WTC11 (cell line): ENCODE results near the gene C9orf153. TPM values are rescaled to one million over a fixed set of nuclear protein-coding genes. Genes with fewer than 3 reads are reported as not detected.

ENCODE experiments used
- ATAC-seq: fragments of 200-7000 bp; cut with Tn5 transposase; 2 replicates; pipeline ENCODE4 v1.10.0; 2021; ENCODE audit warnings: mild to moderate bottlenecking, moderate library complexity
- CTCF ChIA-PET: fragments of 300-600 bp; sonication (Branson Sonifier 250); formaldehyde crosslinking; loops from one replicate; lab custom pipeline; 2021; ENCODE audit warnings: antibody characterized with exemption; lab: Charles Lee
- POLR2A ChIA-PET: fragments of 350-600 bp; sonication (Branson Sonifier 250); formaldehyde crosslinking; loops from one replicate; lab custom pipeline; 2021; ENCODE audit warnings: antibody characterized with exemption; lab: Charles Lee
- DNase-seq: peaks from one replicate; pipeline ENCODE4 v3.0.0; 2021; ENCODE audit warnings: low spot score
- H3K27ac Mint-ChIP-seq: 2 replicates; pipeline ENCODE4 v1.8.0; 2021; ENCODE audit warnings: mixed read lengths
- H3K27me3 Mint-ChIP-seq: 2 replicates; pipeline ENCODE4 v1.8.0; 2021; ENCODE audit warnings: low read depth, mild to moderate bottlenecking, moderate library complexity, mixed read lengths
- H3K36me3 Mint-ChIP-seq: 2 replicates; pipeline ENCODE4 v1.8.0; 2021; ENCODE audit warnings: mixed read lengths
- H3K4me1 Mint-ChIP-seq: 2 replicates; pipeline ENCODE4 v1.8.0; 2022; ENCODE audit warnings: mixed read lengths
- H3K4me3 Mint-ChIP-seq: 2 replicates; pipeline ENCODE4 v1.8.0; 2021; ENCODE audit warnings: mild to moderate bottlenecking, moderate library complexity, mixed read lengths
- H3K9me3 Mint-ChIP-seq: 2 replicates; pipeline ENCODE4 v1.8.0; 2021; ENCODE audit warnings: mixed read lengths
- AR ChIP-seq: fragments of 250-450 bp; sonication (Bioruptor Pico); IDR thresholded peaks from 2 replicates; pipeline ENCODE4 v1.9.0; 2021; ENCODE audit warnings: mild to moderate bottlenecking
- CREM ChIP-seq: sonication (generic); formaldehyde crosslinking; IDR thresholded peaks from 2 replicates; pipeline ENCODE4 v1.8.1; 2022; ENCODE audit warnings: mild to moderate bottlenecking, missing genetic modification reagents, moderate library complexity
- CTCF ChIP-seq: fragments of 200-600 bp; IDR thresholded peaks from 2 replicates; pipeline ENCODE4 v1.8.0; 2022; ENCODE audit warnings: antibody characterized with exemption
- E2F1 ChIP-seq: sonication (generic); formaldehyde crosslinking; IDR thresholded peaks from 2 replicates; pipeline ENCODE4 v1.8.0; 2022; ENCODE audit warnings: mild to moderate bottlenecking, missing genetic modification reagents
- ETV6 ChIP-seq: sonication (generic); formaldehyde crosslinking; IDR thresholded peaks from 2 replicates; pipeline ENCODE4 v1.8.1; 2022; ENCODE audit warnings: mild to moderate bottlenecking, missing genetic modification reagents
- HMGXB4 ChIP-seq: sonication (generic); formaldehyde crosslinking; IDR thresholded peaks from 2 replicates; pipeline ENCODE4 v1.8.1; 2023; ENCODE audit warnings: mild to moderate bottlenecking, moderate library complexity, missing genetic modification reagents
- IRF1 ChIP-seq: sonication (generic); formaldehyde crosslinking; IDR thresholded peaks from 2 replicates; pipeline ENCODE4 v1.8.0; 2023; ENCODE audit warnings: missing genetic modification reagents
- JAZF1 ChIP-seq: fragments of 250-450 bp; sonication (Bioruptor Pico); IDR thresholded peaks from 2 replicates; pipeline ENCODE4 v1.9.0; 2021; ENCODE audit warnings: moderate library complexity, mild to moderate bottlenecking, inconsistent platforms
- JUN ChIP-seq: sonication (generic); formaldehyde crosslinking; IDR thresholded peaks from 2 replicates; pipeline ENCODE4 v1.8.0; 2023; ENCODE audit warnings: mild to moderate bottlenecking, missing genetic modification reagents
- KAT7 ChIP-seq: sonication (generic); formaldehyde crosslinking; IDR thresholded peaks from 2 replicates; pipeline ENCODE4 v1.8.1; 2023; ENCODE audit warnings: missing genetic modification reagents, mild to moderate bottlenecking, borderline replicate concordance
- NFE2L1 ChIP-seq: sonication (generic); formaldehyde crosslinking; IDR thresholded peaks from 2 replicates; pipeline ENCODE4 v1.8.1; 2023; ENCODE audit warnings: missing genetic modification reagents
- NR3C1 ChIP-seq: sonication (generic); formaldehyde crosslinking; conservative IDR thresholded peaks from 2 replicates; pipeline ENCODE4 v1.8.1; 2023; ENCODE audit warnings: low read depth, mild to moderate bottlenecking, missing genetic modification reagents
- RORB ChIP-seq: fragments of 250-450 bp; sonication (Bioruptor Pico); IDR thresholded peaks from 2 replicates; pipeline ENCODE4 v1.9.0; 2021; ENCODE audit warnings: mild to moderate bottlenecking
- SMAD3 ChIP-seq: sonication (generic); formaldehyde crosslinking; IDR thresholded peaks from 2 replicates; pipeline ENCODE4 v1.8.0; 2022; ENCODE audit warnings: missing genetic modification reagents, mild to moderate bottlenecking, borderline replicate concordance
- TEAD4 ChIP-seq: sonication (generic); formaldehyde crosslinking; IDR thresholded peaks from 2 replicates; pipeline ENCODE4 v1.8.0; 2022; ENCODE audit warnings: mild to moderate bottlenecking, missing genetic modification reagents
- ZNF121 ChIP-seq: sonication (generic); formaldehyde crosslinking; IDR thresholded peaks from 2 replicates; pipeline ENCODE4 v1.8.0; 2023; ENCODE audit warnings: missing genetic modification reagents
- ZNF317 ChIP-seq: sonication (generic); formaldehyde crosslinking; IDR thresholded peaks from 2 replicates; pipeline ENCODE4 v1.8.1; 2023; ENCODE audit warnings: low read depth, mild to moderate bottlenecking, moderate library complexity, missing genetic modification reagents, borderline replicate concordance
- ZNF416 ChIP-seq: fragments of 250-450 bp; sonication (Bioruptor Pico); IDR thresholded peaks from 2 replicates; pipeline ENCODE4 v1.9.0; 2021; ENCODE audit warnings: mild to moderate bottlenecking, inconsistent platforms
- total RNA-seq: library from RNA; stranded (reverse); gene quantifications from 3 replicates; pipeline ENCODE4 v1.2.3, GENCODE V29; 2021
- TF ChIP-seq, protein P1 (sequence below): sonication (generic); formaldehyde crosslinking; IDR thresholded peaks from 2 replicates; pipeline ENCODE4 v1.8.1; 2023; ENCODE audit warnings: mild to moderate bottlenecking, missing genetic modification reagents, moderate library complexity
- TF ChIP-seq, protein P2 (sequence below): fragments of 250-450 bp; sonication (Bioruptor Pico); conservative IDR thresholded peaks from 2 replicates; pipeline ENCODE4 v1.9.0; 2021; ENCODE audit warnings: mild to moderate bottlenecking

C9orf153 gene
- total RNA-seq, 1 experiment from 2014 or later: not detected

GRCh38 chr9:86200599-86201162, 58.8 kb downstream of the C9orf153 start:
- Mint-ChIP-seq H3K9me3 (peaks cover 12% of the 10 kb centered on the region), H3K27ac (no peak overlapping the region), H3K4me1 (0 out of 2 replicates have a peak, but pooled peaks cover 3% of the 10 kb centered on the region), H3K4me3 (no peak overlapping the region), H3K36me3 (no peaks in the 10 kb centered on the region), H3K27me3 (no peaks in the 10 kb centered on the region)
- CTCF ChIA-PET: interaction anchor here (0.9 to 3.0 kb wide), 6 partner anchors 34 to 213 kb away, joined by 3 to 24 read pairs (median 5); partner anchors contain the start of gene ISCA1
- no peak for TF ChIP-seq AR (CRISPR knock-in tag)
- TF ChIP-seq IRF1 (CRISPR knock-in tag): no peak
- no peak for TF ChIP-seq ZNF416 (CRISPR knock-in tag)
- no peak for TF ChIP-seq ZNF121 (CRISPR knock-in tag)
- TF ChIP-seq, protein P1, sequence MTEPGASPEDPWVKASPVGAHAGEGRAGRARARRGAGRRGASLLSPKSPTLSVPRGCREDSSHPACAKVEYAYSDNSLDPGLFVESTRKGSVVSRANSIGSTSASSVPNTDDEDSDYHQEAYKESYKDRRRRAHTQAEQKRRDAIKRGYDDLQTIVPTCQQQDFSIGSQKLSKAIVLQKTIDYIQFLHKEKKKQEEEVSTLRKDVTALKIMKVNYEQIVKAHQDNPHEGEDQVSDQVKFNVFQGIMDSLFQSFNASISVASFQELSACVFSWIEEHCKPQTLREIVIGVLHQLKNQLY (CRISPR knock-in tag): no peak
- TF ChIP-seq HMGXB4: no peak
- no peak for TF ChIP-seq NR3C1 (CRISPR knock-in tag)
- TF ChIP-seq E2F1 (CRISPR knock-in tag): no peak
- TF ChIP-seq JAZF1 (CRISPR knock-in tag): no peak
- no peak for TF ChIP-seq ETV6
- no peak for TF ChIP-seq SMAD3 (CRISPR knock-in tag)
- no peak for TF ChIP-seq CTCF
- TF ChIP-seq RORB (CRISPR knock-in tag): no peak
- TF ChIP-seq CREM: no peak
- TF ChIP-seq NFE2L1: no peak
- no peak for TF ChIP-seq TEAD4 (CRISPR knock-in tag)
- no peak for TF ChIP-seq KAT7 (CRISPR knock-in tag)
- no peak for TF ChIP-seq JUN (CRISPR knock-in tag)
- TF ChIP-seq, protein P2, sequence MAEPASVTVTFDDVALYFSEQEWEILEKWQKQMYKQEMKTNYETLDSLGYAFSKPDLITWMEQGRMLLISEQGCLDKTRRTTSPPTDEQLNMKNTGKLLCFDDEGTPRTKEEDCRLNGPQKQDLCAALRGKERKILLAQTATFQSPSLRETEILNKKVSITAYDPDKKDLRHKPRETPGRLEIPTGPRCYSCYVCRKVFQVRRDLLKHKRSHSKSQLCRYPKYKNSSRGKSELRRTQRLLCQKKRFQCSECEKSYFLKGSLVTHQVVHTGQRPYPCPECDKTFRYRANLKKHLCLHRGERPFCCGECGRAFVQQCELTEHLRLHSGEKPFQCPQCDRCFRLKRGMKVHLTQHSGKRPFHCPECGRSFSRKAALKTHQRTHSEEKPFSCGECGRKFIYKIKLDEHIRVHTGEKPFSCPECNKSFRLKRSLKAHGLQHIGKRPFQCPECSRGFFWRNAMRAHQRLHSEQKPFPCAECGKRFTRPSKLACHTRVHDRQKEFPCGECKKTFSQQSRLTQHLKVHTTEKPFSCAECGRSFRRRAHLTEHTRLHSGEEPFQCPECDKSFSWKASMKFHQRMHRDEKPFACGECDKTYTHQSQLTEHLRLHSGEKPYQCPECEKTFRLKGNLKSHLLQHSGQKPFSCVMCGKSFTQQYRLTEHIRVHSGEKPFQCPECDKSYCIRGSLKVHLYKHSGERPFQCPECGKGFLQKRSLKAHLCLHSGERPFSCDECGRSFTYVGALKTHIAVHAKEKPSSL (CRISPR knock-in tag): no peak
- TF ChIP-seq ZNF317 (CRISPR knock-in tag): no peak
- DNase-seq (no peak), ATAC-seq (no peak)
- POLR2A ChIA-PET: no interaction called here
